ENCODE results near the gene FHIT.

FHIT gene

GRCh38 chr3:60065227-60065868 is 1185.9 kb downstream of the FHIT start:
- peaks cover 0 to 12% (median 3%) of the 10 kb centered on the region in 4 donors for H3K4me1 ChIP-seq
- no peak overlapping the region for H3K4me3 ChIP-seq
- no peak overlapping the region for H3K27ac ChIP-seq
- H3K27me3 ChIP-seq: no peaks in the 10 kb centered on the region
- DNase-seq: no peak
- intact Hi-C loops (cut with DNase I; ENCODE audit: low total_unique reads): no loop called here
- TF ChIP-seq CTCF (IDR thresholded peaks at IDR 0.05): no peak
- no peaks in the 10 kb centered on the region for H3K9me3 ChIP-seq
- H3K36me3 ChIP-seq: no peaks in the 10 kb centered on the region

- no peak overlapping the region for H3K27ac ChIP-seq
- intact Hi-C loops (cut with DNase I; ENCODE audit: low total_unique reads): no loop called here
- no peak for TF ChIP-seq CTCF (IDR thresholded peaks at IDR 0.05)
- DNase-seq: no peak
- no peaks in the 10 kb centered on the region for H3K27me3 ChIP-seq
- no peak overlapping the region for H3K4me3 ChIP-seq
- peaks cover 0 to 12% (median 3%) of the 10 kb centered on the region in 4 donors for H3K4me1 ChIP-seq
- no peaks in the 10 kb centered on the region for H3K36me3 ChIP-seq
- no peaks in the 10 kb centered on the region for H3K9me3 ChIP-seq
Measured at GRCh38 chr3:60064210-60065178, 1186.8 kb downstream of the FHIT start.

- Histone ChIP-seq H3K4me1 (peaks cover 0 to 4% (median 0%) of the 10 kb centered on the region in 4 donors), H3K36me3 (no peaks in the 10 kb centered on the region), H3K4me3 (no peak overlapping the region), H3K27me3 (no peaks in the 10 kb centered on the region), H3K27ac (no peak overlapping the region), H3K9me3 (peaks cover 0 to 4% (median 0%) of the 10 kb centered on the region in 3 donors)
- TF ChIP-seq CTCF (IDR thresholded peaks at IDR 0.05): no peak
- no peak for DNase-seq
- intact Hi-C loops (cut with DNase I; ENCODE audit: low total_unique reads): no loop called here
Measured at GRCh38 chr3:60056404-60056803, 1194.8 kb downstream of the FHIT start.

- Histone ChIP-seq H3K9me3 (peaks cover 0 to 4% (median 0%) of the 10 kb centered on the region in 3 donors), H3K27me3 (no peaks in the 10 kb centered on the region), H3K36me3 (no peaks in the 10 kb centered on the region), H3K27ac (no peak overlapping the region), H3K4me3 (no peak overlapping the region), H3K4me1 (peaks cover 0 to 4% (median 0%) of the 10 kb centered on the region in 4 donors)
- TF ChIP-seq CTCF (IDR thresholded peaks at IDR 0.05): no peak
- DNase-seq: no peak
- intact Hi-C loops (cut with DNase I; ENCODE audit: low total_unique reads): no loop called here
Measured at GRCh38 chr3:60055765-60056164, 1195.5 kb downstream of the FHIT start.

- TF ChIP-seq CTCF (IDR thresholded peaks at IDR 0.05): no peak
- no peak for DNase-seq
Measured at GRCh38 chr3:60053526-60054265, 1197.6 kb downstream of the FHIT start.

More at GRCh38 chr3:60053526-60054265, 1197.6 kb downstream of the FHIT start:
- no peak overlapping the region for H3K27ac ChIP-seq
- intact Hi-C loops (cut with DNase I; ENCODE audit: low total_unique reads): no loop called here
- no peak overlapping the region for H3K4me3 ChIP-seq
- no peaks in the 10 kb centered on the region for H3K27me3 ChIP-seq
- H3K36me3 ChIP-seq: no peaks in the 10 kb centered on the region
- H3K4me1 ChIP-seq: peaks cover 0 to 4% (median 0%) of the 10 kb centered on the region in 4 donors
- peaks cover 0 to 4% (median 0%) of the 10 kb centered on the region in 3 donors for H3K9me3 ChIP-seq

Data from tibial artery (tissue), 4 donors.